Renal cortical epithelial cell (primary cell): Measurements from ENCODE around the gene CDHR3. TPM values are rescaled to one million over a fixed set of nuclear protein-coding genes. Genes with fewer than 3 reads are reported as not detected.
"Not testable (repeated sequence)": the region's sequence is repeated elsewhere in the genome, so short reads cannot be mapped to it uniquely, and the experiment has no call there.

Experiments
- DNase-seq: peaks from one replicate; pipeline ENCODE4 v3.0.0-alpha.2; 2011; ENCODE audit warnings: low read depth
- total RNA-seq: library from RNA; depleted of rRNA; stranded (reverse); fragments of >200 nt; gene quantifications from 2 replicates; pipeline ENCODE4 v1.2.3, GENCODE V29; 2014

Gene CDHR3
- total RNA-seq, 1 donor from 2014 or later: 2.0 TPM

DNA sequence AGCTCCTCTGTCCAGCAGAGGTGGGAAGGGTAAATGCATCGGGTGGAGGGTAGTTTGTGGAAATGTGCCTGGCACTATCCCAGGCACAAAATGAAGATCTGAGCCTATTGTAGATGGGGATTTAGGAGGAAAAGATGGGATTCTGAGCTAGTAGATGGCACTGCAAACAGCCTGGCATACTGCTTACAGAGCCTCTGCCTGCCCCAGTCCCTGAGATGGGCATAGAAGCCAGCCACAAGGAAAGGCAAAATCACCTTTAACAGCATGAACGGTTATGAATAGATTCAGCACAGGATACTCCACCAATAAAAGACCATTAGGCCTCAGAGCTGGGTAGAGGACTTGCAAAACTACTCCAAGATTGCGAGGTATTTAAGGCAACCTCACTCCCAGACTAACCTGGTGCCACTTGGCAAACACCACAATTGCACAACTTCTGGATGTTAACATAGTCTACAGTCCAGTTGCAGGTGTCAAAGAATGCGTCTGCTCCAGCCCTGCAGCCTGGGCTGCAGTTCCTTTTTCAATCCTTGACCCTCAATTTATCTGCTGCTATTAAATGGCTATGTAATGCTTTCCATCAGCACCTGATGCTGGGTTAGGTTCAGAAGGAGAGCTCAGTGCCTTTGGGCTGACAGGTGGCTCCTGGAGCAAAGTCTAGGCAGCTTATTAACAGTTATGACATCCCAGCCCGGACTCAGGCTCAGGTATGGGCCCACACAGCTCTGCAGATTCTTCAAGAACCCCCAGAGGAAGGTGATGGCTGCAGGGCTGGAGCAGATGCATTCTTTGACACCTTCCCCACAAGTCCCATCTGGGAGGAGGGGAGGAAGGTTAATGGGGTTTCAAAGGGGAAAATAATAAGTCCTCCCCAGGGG lies 34.0 kb downstream of the CDHR3 start:
- peak; percentile 46 for DNase-seq

- no peak for DNase-seq
Observed at GRCh38 chr7:105999256-105999655, 36.2 kb downstream of the CDHR3 start.

DNA sequence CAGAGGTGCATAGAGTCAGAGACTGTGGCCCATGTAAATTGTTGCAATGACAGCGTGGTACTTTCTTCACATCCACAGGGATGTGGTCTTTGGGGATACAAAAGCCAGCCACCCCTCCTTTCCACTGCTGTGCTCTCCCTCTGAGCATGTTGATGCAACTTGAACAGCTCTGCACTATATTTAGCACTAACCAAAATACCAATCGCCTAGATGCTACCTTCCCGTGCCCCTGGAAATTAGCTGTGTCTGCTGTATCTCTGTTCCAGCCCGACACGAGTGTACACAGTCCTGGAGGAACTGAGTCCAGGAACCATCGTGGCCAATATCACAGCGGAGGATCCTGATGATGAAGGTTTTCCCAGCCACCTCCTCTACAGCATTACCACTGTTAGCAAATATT lies 38.1 kb downstream of the CDHR3 start:
- no peak for DNase-seq

DNA sequence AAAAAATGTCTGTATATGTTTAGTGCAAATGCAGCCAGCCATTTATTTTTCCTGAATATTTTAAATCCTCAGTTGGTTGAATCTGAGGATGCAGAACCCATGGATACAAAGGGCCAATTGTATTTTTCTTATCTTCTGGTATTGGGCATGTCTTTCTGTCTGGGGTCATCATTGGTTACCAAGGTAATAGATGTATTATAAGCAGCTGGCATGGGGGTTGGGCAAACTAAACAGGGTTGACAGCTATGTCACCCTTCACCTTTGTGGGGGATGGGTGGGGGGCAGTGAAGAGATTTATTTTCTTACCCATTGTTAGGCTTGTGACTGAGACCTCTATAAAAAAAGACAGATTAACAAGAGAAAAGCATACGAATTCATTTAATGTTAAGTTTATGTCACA lies 38.8 kb downstream of the CDHR3 start:
- DNase-seq: no peak

GRCh38 chr7:106003525-106004064 lies 40.5 kb downstream of the CDHR3 start:
- no peak for DNase-seq

GRCh38 chr7:106006906-106007305 lies 43.8 kb downstream of the CDHR3 start:
- no peak for DNase-seq

- not testable (repeated sequence) for DNase-seq
Observed at GRCh38 chr7:106007796-106008195, 44.7 kb downstream of the CDHR3 start.

DNA sequence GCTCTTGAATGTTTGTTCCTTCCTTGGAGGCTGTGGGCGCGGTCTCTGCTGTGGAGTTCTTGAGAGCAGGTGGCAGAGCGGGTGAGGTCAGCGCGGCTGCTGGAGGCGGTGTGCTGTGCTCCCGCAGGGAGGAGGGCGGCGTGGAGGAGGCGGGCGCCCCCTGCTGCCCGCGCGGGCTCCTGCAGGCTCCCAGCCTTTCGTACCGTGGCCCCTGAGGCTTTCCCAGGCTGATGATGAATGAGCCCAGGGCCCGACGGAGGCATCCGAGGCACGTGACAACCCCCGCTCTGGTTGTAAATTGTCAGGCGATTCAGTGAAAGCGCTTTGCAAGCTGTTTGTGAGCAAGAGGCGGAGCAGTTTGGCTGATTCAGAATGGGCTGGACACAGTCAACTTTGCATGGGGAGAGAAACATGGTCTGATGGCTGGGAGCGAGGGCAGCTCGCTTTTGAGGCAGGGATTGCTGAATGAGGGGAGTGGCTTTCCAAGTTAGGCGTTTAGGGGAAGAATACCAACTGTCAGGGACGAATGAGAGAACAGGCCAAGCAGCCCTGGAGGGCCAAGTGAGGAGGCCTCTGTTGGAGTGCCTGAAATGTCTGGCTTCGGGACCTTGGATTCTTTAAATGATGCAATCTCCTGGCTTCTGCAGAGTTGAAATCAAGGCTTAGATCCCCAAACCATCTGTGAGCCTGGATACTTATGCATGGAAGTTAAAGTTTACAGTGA lies 46.6 kb downstream of the CDHR3 start:
- peak; percentile 95 for DNase-seq

- DNase-seq: peak; percentile 94
Observed at GRCh38 chr7:106010331-106010730, 47.3 kb downstream of the CDHR3 start.

DNA sequence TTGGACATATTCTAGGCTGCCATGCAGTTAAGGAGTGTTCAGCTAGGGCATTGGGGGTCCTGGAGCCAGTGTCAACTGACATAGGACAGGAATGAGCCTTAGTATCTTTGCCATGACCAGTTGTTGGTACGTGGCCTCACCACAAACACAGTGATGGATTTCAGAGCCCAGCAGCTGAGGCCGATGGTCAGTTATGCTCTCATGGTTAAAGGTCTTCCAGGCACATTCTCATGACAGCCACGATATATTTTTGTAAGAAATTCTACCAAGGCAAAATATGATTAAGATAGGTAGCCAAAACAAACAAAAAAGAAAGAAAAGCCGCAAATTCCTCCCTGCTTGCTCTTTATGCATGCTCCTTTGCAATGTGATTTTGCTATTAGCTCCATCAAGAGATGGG lies 47.8 kb downstream of the CDHR3 start:
- no peak for DNase-seq

DNA sequence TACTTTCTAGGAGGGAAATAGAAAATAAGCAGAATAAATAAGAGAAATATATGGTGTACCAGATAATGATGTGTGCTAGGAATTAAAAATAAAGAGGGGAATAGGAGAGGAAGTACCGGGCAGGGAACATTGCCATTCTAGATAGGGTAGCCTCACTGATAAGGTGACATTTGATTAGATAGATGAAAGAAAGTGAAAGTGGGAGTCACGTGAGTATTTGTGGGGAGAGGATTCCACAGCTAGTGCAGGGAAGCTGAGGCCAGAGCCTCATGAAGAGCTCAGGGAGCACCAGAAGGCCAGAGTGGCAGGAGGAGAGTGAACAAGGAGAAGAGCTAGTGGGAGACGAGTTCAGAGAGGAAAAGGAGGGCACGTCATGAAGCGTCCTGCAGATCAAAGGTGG lies 49.1 kb downstream of the CDHR3 start:
- DNase-seq: no peak

GRCh38 chr7:106012935-106013439 lies 49.9 kb downstream of the CDHR3 start:
- peak; percentile 92 for DNase-seq

DNA sequence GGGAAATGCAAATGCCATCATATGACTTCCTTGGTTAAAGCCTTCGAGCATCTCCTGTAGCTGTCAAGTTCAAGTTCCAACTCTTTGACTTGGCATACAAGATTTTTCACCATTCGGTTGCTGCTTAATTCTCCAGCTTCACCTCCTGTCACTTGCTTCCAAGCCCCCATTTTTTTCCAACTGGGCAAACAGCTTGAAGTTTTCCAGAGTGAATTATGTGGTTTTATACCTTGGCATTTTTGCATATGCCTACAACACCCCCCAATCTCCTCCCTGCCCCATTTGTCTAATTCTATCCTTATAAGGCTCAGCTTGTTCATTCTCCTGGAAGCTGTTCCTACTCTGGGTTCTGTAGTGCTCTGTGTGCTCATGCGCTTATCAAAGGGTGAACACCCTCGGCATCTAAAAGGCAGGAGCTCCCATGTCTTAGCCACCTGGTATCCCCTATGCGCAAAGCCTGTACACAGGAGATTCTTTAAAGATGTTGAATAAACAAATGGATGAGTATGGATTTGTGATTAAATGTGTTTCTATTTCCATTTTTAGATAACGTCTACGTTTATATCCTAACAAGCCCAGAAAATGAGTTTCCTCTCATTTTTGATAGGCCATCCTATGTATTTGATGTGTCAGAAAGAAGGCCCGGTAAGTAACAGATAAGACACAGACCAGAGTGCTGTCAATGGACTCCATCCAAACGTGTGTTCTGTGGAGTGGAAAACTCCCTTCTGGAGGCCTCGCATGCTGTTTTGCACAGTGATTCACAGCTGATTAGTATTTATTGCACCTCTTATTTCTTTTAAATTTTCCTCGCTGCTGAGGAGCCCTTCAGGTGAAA lies 52.5 kb downstream of the CDHR3 start:
- DNase-seq: peak; percentile 25

DNA sequence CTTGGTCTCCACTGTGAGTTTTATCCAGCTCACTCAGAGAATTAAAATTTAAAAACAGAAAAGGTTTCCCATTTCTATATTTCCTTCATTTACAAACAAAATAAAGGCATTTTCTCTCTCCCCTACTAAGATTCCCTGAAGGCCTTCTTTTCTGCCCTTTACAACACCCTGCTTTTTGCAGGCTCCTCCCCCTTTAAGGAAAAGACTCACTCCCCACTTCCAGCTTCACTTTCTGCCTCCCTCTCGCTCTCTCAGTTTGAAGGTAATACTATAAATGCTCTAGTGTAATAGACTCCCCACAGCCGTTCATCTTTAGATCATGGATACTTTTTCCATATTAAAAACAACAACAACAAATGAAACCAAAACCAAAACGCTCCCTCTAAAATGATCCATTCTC lies 53.3 kb downstream of the CDHR3 start:
- no peak for DNase-seq

- DNase-seq: no peak
Observed at GRCh38 chr7:106017657-106018056, 54.6 kb downstream of the CDHR3 start.

- DNase-seq: no peak
Observed at GRCh38 chr7:106018566-106019469, 55.8 kb downstream of the CDHR3 start.

DNA sequence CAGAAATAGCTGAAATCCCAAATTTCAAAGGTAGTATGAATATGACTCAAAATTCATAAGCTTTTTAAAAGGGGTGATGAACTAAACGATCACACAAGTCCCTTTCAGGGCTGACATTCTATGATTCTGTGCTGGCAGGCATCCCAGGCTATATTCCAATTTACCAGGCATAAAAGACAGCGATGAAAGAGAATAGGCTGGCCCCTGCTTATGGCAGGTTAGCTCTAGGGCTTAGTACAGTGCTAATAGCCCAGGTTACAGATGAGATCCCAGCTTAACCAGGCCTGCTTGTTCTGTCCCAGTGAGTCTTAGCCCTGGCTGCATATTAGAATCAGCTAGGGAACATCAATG lies 56.4 kb downstream of the CDHR3 start:
- DNase-seq: no peak

DNA sequence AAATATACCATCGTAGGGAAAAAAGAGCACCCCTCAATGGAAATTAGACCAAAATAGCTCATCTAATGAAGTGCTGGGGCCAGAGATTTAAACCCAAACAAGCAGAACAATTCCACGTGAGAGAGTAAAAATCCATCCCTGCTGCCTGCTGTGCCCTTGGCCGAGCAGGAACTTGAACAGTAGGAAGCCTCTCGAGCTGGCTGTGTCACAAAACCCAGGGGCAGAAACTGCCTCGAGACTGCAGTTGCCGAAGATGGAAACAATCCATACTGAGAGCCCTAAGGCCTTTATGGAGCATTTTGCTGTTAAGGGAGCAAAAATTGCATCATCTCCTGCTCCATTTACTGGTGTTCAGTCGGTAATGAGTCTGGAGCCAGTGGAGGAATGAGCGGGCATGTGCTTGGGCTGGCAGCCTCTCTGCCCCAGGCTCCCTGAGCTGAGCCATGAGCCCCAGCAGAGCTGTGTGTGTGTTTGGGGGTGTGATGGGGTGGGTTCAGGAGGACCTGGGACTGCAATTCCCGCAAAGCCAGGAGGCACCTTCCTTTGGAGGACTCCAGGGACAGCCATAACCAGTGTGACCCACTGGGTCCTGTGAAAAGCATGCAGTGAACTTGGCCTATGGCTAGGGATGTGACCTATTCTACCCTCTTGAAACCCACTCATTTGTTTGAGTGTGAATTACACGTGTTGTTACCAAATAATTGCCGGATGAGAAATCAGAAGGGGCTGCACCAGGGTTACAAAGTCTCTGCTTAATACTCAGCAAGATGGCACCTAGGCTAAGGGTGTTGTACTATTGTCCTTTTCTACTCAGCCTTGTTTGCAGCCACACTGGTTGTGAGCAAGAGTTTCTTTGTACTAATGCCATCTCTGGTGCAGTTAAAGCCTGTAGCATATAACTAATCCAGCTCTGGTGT lies 58.3 kb downstream of the CDHR3 start:
- no peak for DNase-seq

DNA sequence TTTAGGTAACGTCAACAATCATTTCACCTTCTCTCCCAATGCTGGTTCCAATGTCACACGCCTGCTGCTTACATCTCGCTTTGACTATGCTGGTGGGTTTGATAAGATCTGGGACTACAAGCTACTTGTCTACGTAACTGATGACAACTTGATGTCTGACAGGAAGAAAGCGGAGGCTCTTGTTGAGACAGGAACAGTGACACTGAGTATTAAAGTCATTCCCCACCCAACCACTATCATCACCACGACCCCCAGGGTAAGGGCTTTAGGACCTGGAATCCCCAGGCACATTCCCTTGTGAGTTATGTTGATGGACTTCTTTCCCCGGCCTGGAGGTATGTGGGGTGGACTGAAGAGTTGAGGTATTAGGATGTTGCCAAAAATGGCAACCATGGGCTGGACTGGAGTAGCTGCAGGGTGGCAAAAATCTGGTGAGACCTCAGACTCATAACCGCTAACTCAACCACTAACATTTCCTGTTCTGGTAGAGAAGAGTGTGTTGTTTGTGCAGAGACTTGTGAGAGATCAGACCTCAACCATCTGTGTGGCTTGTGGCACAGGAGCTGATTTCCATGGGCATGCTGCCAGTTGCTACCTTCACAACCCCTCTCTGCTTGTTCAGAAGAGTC lies 59.2 kb downstream of the CDHR3 start:
- DNase-seq: no peak
